Left lung (tissue), 10 donors: ENCODE data around the gene BCOR. TPM values are rescaled to one million over a fixed set of nuclear protein-coding genes. Genes with fewer than 3 reads are reported as not detected.
A peak's percentile ranks its signal among the peaks of the same experiment; 100 is the strongest.

Experiments
- ATAC-seq: fragments of 200-7000 bp; cut with Tn5 transposase; one replicate; pipeline ENCODE4 v1.9.1; 2020; ENCODE audit warnings: moderate library complexity
- DNase-seq, 4 donors: peaks; one replicate each; pipeline ENCODE4 v3.0.0-alpha.2; 2013 to 2020
- H3K27ac ChIP-seq, 2 donors: fragments of 200-600 bp; sonication (generic) in 1 of 2; one replicate each; pipeline versions ENCODE4 v1.5.0 to v1.8.0; 2020 to 2021
- H3K27me3 ChIP-seq, 2 donors: fragments of 200-600 bp; sonication (generic) in 1 of 2; one replicate each; pipeline versions ENCODE4 v1.5.0 to v1.8.0; 2020 to 2021
- H3K36me3 ChIP-seq, 2 donors: fragments of 200-600 bp; sonication (generic) in 1 of 2; one replicate each; pipeline versions ENCODE4 v1.5.0 to v1.8.0; 2020 to 2021
- H3K4me1 ChIP-seq, 2 donors: fragments of 200-600 bp; one replicate each; pipeline ENCODE4 v1.8.0; 2021
- H3K4me3 ChIP-seq, 2 donors: fragments of 200-600 bp; sonication (generic) in 1 of 2; one replicate each; pipeline versions ENCODE4 v1.5.0 to v1.8.0; 2020 to 2021; ENCODE audit warnings: mild to moderate bottlenecking in 1 of 2
- H3K9me3 ChIP-seq, 2 donors: fragments of 200-600 bp; sonication (generic) in 1 of 2; one replicate each; pipeline versions ENCODE4 v1.5.0 to v1.8.0; 2020 to 2021
- CTCF ChIP-seq, 2 donors: fragments of 200-600 bp; sonication (generic) in 1 of 2; IDR thresholded peaks; one replicate each; pipeline versions ENCODE4 v1.5.0 to v1.8.0; 2021; ENCODE audit warnings: antibody characterized with exemption in 2 of 2
- intact Hi-C, 2 donors: fragments of 100-400 bp; cut with DNase I; formaldehyde crosslinking; loops; one replicate each; pipeline versions ENCODE4 v1.11.2 to v1.14.2; 2022
- polyA plus RNA-seq, 6 donors: library from polyadenylated mRNA; unstranded; fragments of 120-200 nt; gene quantifications; one replicate each; pipeline ENCODE4 v1.2.1, GENCODE V29; 2013; ENCODE audit not compliant: insufficient read length in 6 of 6
- total RNA-seq, 2 donors: library from RNA; stranded (reverse); fragmentation: NEBNext Ultra II Directional; extraction: Animal tissue kit (Norgen Biotek cat#: 25700); gene quantifications; one replicate each; pipeline ENCODE4 v1.2.1, GENCODE V29; 2021
- donor health status: DM: no; HTN: yes; CAD: no.
- donor health status: DM: no; HTN: no; CAD: no.

Gene BCOR
- total and polyA plus RNA-seq, 8 donors, result 19.0 to 65.1 (median 60.9) TPM

DNA sequence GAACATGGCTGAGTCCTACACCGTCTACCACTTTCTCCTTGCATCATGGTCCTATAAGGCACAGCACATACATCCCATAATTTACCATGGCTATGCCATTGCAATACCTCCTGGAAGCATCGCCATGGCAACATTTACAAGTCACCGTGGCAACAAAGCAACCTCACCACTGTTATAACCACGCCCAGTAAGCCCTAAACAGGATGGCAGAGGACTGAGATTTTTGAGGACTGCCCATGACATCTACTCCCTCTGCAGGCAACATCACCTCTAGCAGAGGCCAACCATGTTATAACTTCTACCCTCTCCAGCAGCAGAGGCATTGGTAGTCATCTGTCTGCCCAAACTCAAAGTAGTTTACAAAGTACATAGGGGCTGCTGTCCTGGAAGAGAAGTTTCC, 29.7 kb downstream of the BCOR start:
- Histone ChIP-seq H3K27me3 (no peaks in the 10 kb centered on the region), H3K4me1 (no peaks in the 10 kb centered on the region), H3K4me3 (no peak overlapping the region), H3K9me3 (no peaks in the 10 kb centered on the region), H3K27ac (no peak overlapping the region), H3K36me3 (peaks cover 0 to 52% of the 10 kb centered on the region in 2 donors)
- intact Hi-C loops, result no loop called here
- TF ChIP-seq CTCF (IDR thresholded peaks at IDR 0.05), result no peak
- no peak for DNase-seq
- no peak for ATAC-seq

DNA sequence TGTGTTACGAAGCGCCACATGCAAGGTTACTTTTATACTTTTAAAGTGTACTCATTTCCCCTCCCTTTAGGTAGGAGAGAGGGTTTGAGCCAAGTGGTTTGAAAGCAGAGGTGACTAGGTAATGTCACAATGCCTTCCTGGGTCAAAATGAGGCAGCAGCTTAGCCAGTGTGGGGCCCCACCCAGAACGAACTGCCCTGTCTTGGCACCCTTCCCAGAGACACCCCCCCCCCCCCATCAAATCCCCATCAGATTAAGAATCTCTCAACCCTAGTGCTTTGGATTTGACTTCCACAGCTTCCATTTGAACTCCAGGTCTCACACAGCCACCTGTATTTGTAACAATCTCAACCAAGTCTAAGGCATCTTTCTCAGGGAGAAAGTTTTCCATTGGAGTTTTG, 31.1 kb downstream of the BCOR start:
- Histone ChIP-seq H3K9me3 (no peaks in the 10 kb centered on the region), H3K27ac (no peak overlapping the region), H3K27me3 (no peaks in the 10 kb centered on the region), H3K4me3 (no peak overlapping the region), H3K4me1 (no peaks in the 10 kb centered on the region), H3K36me3 (peaks cover 0 to 53% of the 10 kb centered on the region in 2 donors)
- no peak for TF ChIP-seq CTCF (IDR thresholded peaks at IDR 0.05)
- DNase-seq, result no peak
- intact Hi-C loops, result no loop called here
- no peak for ATAC-seq

DNA sequence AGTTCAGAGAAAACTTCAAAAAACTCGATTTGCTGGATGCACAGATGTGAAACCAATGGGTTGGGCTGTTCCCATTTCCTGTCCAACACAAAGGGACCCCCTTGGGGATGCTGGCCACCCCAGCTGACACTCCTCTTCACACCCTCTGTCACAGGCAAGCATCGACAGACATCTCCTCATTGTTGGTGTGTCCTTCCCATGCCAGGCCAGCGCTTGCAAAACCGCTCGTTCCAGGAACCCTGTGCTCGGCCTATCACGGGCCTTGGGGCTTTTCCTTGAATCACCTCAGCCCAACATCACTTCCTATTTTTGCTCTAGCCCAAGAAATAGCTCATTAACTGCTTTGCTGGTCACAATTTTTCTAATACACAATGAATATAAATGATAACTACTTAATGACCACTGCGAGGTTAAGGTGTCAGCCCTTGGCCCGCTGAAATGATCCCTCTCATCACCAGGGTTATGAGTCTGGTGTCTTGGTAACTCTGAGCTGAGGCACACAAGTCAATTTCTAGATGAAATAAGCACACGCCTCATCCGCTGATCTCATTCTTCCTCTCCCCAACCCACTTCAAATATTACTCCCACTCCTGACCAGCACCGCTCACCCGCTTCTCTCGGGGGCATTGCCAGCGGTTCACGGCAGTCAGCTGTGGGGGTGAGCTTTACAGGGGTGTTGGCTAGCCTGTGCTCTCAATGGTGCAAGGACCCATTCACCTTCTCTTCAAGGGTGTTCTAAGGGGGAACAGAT, 32.3 kb downstream of the BCOR start:
- Histone ChIP-seq H3K36me3 (peaks cover 0 to 58% of the 10 kb centered on the region in 2 donors), H3K4me1 (no peaks in the 10 kb centered on the region), H3K9me3 (no peaks in the 10 kb centered on the region), H3K27me3 (no peaks in the 10 kb centered on the region), H3K27ac (no peak overlapping the region), H3K4me3 (no peak overlapping the region)
- TF ChIP-seq CTCF (IDR thresholded peaks at IDR 0.05), result no peak
- intact Hi-C loops, result no loop called here
- ATAC-seq, result no peak
- peak in 1 of 4 donors; percentile 40 for DNase-seq

DNA sequence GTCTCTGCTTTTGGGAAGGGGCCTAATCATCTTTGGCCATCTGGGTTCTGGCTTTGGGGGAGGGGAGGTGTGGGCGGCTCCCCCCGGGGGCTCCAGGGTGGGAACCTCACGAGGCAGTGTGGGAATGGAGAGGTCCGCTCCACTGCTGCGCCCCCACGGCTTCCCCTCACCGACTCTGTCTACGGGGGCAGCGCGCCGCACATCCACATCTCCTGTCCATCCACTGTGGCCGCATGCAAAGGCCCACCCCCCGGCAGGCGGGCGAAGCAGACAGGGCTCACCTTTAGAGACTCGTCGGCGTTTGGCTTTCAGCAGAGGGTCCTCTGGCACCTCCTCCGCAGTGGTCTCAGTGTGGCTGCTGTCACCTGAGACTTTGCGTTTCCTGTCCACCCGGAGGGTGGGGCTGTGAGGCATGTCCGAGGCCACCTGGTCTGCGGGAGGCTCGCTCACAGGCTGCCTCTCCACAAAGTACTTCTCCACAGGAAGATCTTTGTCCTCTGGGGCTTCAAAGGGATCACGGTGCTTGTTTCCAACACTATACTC, 33.6 kb downstream of the BCOR start:
- intact Hi-C loops, result no loop called here
- Histone ChIP-seq H3K4me1 (no peaks in the 10 kb centered on the region), H3K4me3 (no peak overlapping the region), H3K36me3 (peaks cover 0 to 48% of the 10 kb centered on the region in 2 donors), H3K27me3 (no peaks in the 10 kb centered on the region), H3K27ac (no peak overlapping the region), H3K9me3 (no peaks in the 10 kb centered on the region)
- ATAC-seq, result no peak
- TF ChIP-seq CTCF (IDR thresholded peaks at IDR 0.05), result no peak
- no peak for DNase-seq

- Histone ChIP-seq H3K4me3 (no peak overlapping the region), H3K9me3 (no peaks in the 10 kb centered on the region), H3K4me1 (no peaks in the 10 kb centered on the region), H3K27ac (no peak overlapping the region), H3K27me3 (no peaks in the 10 kb centered on the region), H3K36me3 (peaks cover 0 to 43% of the 10 kb centered on the region in 2 donors)
- intact Hi-C loops, result no loop called here
- DNase-seq, result no peak
- no peak for TF ChIP-seq CTCF (IDR thresholded peaks at IDR 0.05)
- ATAC-seq, result no peak
Observed at GRCh38 chrX:40063555-40063954, 34.2 kb downstream of the BCOR start.
